Lung (tissue), 12 donors: ENCODE results near the gene TNIK. TPM values are rescaled to one million over a fixed set of nuclear protein-coding genes. Genes with fewer than 3 reads are reported as not detected.

Source experiments
- ATAC-seq: fragments of 200-7000 bp; cut with Tn5 transposase; one replicate; pipeline ENCODE4 v1.9.1; 2020; ENCODE audit warnings: moderate number of reproducible peaks; ENCODE audit not compliant: insufficient read depth, low FRiP score
- DNase-seq, 3 donors: peaks; one replicate each; pipeline ENCODE4 v3.0.0-alpha.2; 2013 to 2017
- H3K27ac ChIP-seq, 2 donors: one replicate each; pipeline ENCODE4 v1.5.1; 2013; ENCODE audit warnings: mild to moderate bottlenecking in 2 of 2, moderate library complexity in 2 of 2, control low read depth in 1 of 2, inconsistent platforms in 1 of 2, low read depth in 1 of 2, low read length in 1 of 2
- H3K27me3 ChIP-seq, 3 donors: one replicate each; pipeline ENCODE4 v1.5.1; 2013; ENCODE audit warnings: low read length in 2 of 3; ENCODE audit not compliant: control insufficient read depth in 3 of 3, insufficient read depth in 3 of 3
- H3K36me3 ChIP-seq, 4 donors: one replicate each; pipeline ENCODE4 v1.5.1; 2013; ENCODE audit warnings: low read length in 4 of 4, mild to moderate bottlenecking in 1 of 4, moderate library complexity in 1 of 4; ENCODE audit not compliant: control insufficient read depth in 4 of 4, insufficient read depth in 4 of 4
- H3K4me1 ChIP-seq, 5 donors: one replicate each; pipeline ENCODE4 v1.5.1; 2013; ENCODE audit warnings: low read length in 5 of 5, mild to moderate bottlenecking in 2 of 5, moderate library complexity in 1 of 5; ENCODE audit not compliant: control insufficient read depth in 5 of 5, insufficient read depth in 5 of 5
- H3K4me3 ChIP-seq: one replicate; pipeline ENCODE4 v1.5.1; 2013; ENCODE audit warnings: mild to moderate bottlenecking, control low read depth, moderate library complexity
- H3K9ac ChIP-seq, 2 donors: one replicate each; pipeline ENCODE4 v1.5.1; 2013; ENCODE audit warnings: low read length in 2 of 2, control low read depth in 1 of 2; ENCODE audit not compliant: insufficient read depth in 1 of 2
- H3K9me3 ChIP-seq, 4 donors: one replicate each; pipeline ENCODE4 v1.5.1; 2013; ENCODE audit warnings: low read length in 3 of 4, mild to moderate bottlenecking in 1 of 4, moderate library complexity in 1 of 4; ENCODE audit not compliant: control insufficient read depth in 4 of 4, insufficient read depth in 3 of 4
- CTCF ChIP-seq: IDR thresholded peaks from 2 replicates; pipeline ENCODE4 v1.5.1; 2012; ENCODE audit warnings: mild to moderate bottlenecking; ENCODE audit errors: control extremely low read depth, extremely low read depth
- WGBS, 2 donors: extraction: QIAGEN DNeasy Blood & Tissue Kit; methylation state at CpG; one replicate each; pipeline ENCODE4 v1.1.7; 2013; 5-methylcytosine and 5-hydroxymethylcytosine counted together
- polyA plus RNA-seq, 2 donors: library from polyadenylated mRNA; stranded (reverse); fragments of 200-250 nt; gene quantifications; one replicate each; pipeline ENCODE4 v1.2.1, GENCODE V29; 2013
- total RNA-seq, 2 donors: library from RNA; depleted of rRNA in 1 of 2; stranded (reverse); fragments of >200 nt in 1 of 2; gene quantifications; one replicate each; pipeline ENCODE4 v1.2.1, GENCODE V29; 2014 to 2021
- donor health status: control.
- donor health status: control.
- donor health status: Bipolar disorder and iron deficiency.
- donor health status: healthy.
- donor health status: DM: yes; HTN: yes; CAD: no.

Gene TNIK
- total and polyA plus RNA-seq, 4 donors = 9.4 to 36.3 (median 14.3) TPM

DNA sequence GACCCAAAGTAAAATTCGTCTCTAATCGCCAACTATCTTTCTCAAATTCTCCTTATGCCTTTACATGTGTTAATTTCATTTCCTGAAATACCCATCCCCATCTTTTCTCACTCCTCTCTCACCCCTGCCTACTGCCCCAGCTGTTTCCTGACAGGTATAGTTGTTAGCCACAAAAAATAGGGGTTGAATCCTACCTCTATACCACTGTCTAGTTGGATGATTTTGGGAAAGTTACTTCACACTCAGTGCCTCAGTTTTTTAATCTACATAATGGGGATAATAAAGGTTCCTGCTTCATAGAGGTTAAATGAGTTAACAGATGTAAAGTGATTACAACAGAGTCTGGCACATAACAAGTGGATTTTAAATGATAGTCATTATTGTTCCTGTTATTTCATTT, 189.7 kb downstream of the TNIK start:
- 87 to 90% methylated on average over 2 of the region's 2 CpGs for WGBS, 2 donors
- H3K4me3 ChIP-seq = no peak overlapping the region
- no peak overlapping the region for H3K27ac ChIP-seq
- peaks cover 0 to 40% (median 12%) of the 10 kb centered on the region in 5 donors for H3K4me1 ChIP-seq
- no peaks in the 10 kb centered on the region for H3K27me3 ChIP-seq
- no peak for DNase-seq
- peaks cover 0 to 4% (median 2%) of the 10 kb centered on the region in 4 donors for H3K9me3 ChIP-seq
- H3K36me3 ChIP-seq = no peaks in the 10 kb centered on the region
- no peak for ATAC-seq
- H3K9ac ChIP-seq = no peak overlapping the region
- TF ChIP-seq CTCF = no peak

GRCh38 chr3:171269542-171269941, 190.7 kb downstream of the TNIK start:
- no peaks in the 10 kb centered on the region for H3K36me3 ChIP-seq
- ATAC-seq = no peak
- H3K9ac ChIP-seq = no peak overlapping the region
- no peaks in the 10 kb centered on the region for H3K27me3 ChIP-seq
- peaks cover 0 to 40% (median 12%) of the 10 kb centered on the region in 5 donors for H3K4me1 ChIP-seq
- H3K4me3 ChIP-seq = no peak overlapping the region
- H3K27ac ChIP-seq = no peak overlapping the region
- TF ChIP-seq CTCF = no peak
- H3K9me3 ChIP-seq = peaks cover 0 to 4% (median 2%) of the 10 kb centered on the region in 4 donors
- peak in 2 of 3 donors; percentile 49 to 74 for DNase-seq

- ATAC-seq (no peak), DNase-seq (no peak)
- no peaks in the 10 kb centered on the region for H3K27me3 ChIP-seq
- H3K9me3 ChIP-seq = peaks cover 0 to 4% (median 2%) of the 10 kb centered on the region in 4 donors
- H3K9ac ChIP-seq = no peak overlapping the region
- no peak overlapping the region for H3K27ac ChIP-seq
- 60 to 77% methylated on average over 1 of the region's 1 CpG for WGBS, 2 donors
- H3K4me1 ChIP-seq = peaks cover 0 to 41% (median 12%) of the 10 kb centered on the region in 5 donors
- no peak for TF ChIP-seq CTCF
- no peak overlapping the region for H3K4me3 ChIP-seq
- H3K36me3 ChIP-seq = no peaks in the 10 kb centered on the region
Observed at GRCh38 chr3:171268677-171269076, 191.5 kb downstream of the TNIK start.

GRCh38 chr3:171267104-171267503, 193.1 kb downstream of the TNIK start:
- 40 to 67% methylated on average over 1 of the region's 1 CpG for WGBS, 2 donors
- TF ChIP-seq CTCF = no peak
- no peak for ATAC-seq
- Histone ChIP-seq H3K27ac (peak overlapping the region in 1 of 2 donors; percentile 33), H3K27me3 (no peaks in the 10 kb centered on the region), H3K9ac (no peak overlapping the region), H3K4me3 (no peak overlapping the region), H3K9me3 (no peaks in the 10 kb centered on the region), H3K4me1 (peaks cover 0 to 49% (median 12%) of the 10 kb centered on the region in 5 donors), H3K36me3 (no peaks in the 10 kb centered on the region)
- no peak for DNase-seq
